K562 (cell line): ENCODE measurements around the gene ZNF805. TPM values are rescaled to one million over a fixed set of nuclear protein-coding genes. Genes with fewer than 3 reads are reported as not detected.

Experiments used
- BRCA1 ChIP-seq, 2 experiments: fragments of 450-650 bp in 1 of 2; sonication (generic) in 1 of 2; formaldehyde crosslinking in 1 of 2; IDR thresholded peaks; 2 replicates each; pipeline versions ENCODE4 v1.5.0 to v1.6.1; 2017 to 2020; ENCODE audit warnings: mild to moderate bottlenecking in 1 of 2, missing genetic modification reagents in 1 of 2
- HBP1 ChIP-seq: fragments of 450-650 bp; formaldehyde crosslinking; IDR thresholded peaks from 2 replicates; pipeline ENCODE4 v1.4.0; 2022; ENCODE audit warnings: missing genetic modification characterization
- HMGN3 ChIP-seq: IDR thresholded peaks from 2 replicates; pipeline ENCODE4 v1.6.1; 2011; ENCODE audit warnings: borderline replicate concordance, low read depth, mild to moderate bottlenecking, mixed read lengths, low read length; ENCODE audit not compliant: insufficient read length; ENCODE audit errors: extremely low read depth
- MAX ChIP-seq: sonication (generic); formaldehyde crosslinking; IDR thresholded peaks from 2 replicates; pipeline ENCODE4 v1.9.0; 2022; ENCODE audit warnings: mild to moderate bottlenecking, missing genetic modification reagents
- NFE2L1 ChIP-seq: fragments of 450-650 bp; IDR thresholded peaks from 2 replicates; pipeline ENCODE4 v1.6.1; 2016; ENCODE audit warnings: missing genetic modification characterization, low read depth, mild to moderate bottlenecking, missing compliant biosample characterization, moderate library complexity, borderline replicate concordance
- RBFOX2 ChIP-seq: fragments of 200-400 bp; formaldehyde crosslinking; IDR thresholded peaks from 2 replicates; pipeline ENCODE4 v1.6.1; 2017; ENCODE audit warnings: low read depth, mild to moderate bottlenecking, low read length, moderate library complexity
- SIN3B ChIP-seq: fragments of 450-650 bp; IDR thresholded peaks from 2 replicates; pipeline ENCODE4 v1.6.1; 2017; ENCODE audit warnings: low read depth, mild to moderate bottlenecking, moderate library complexity
- SRSF1 ChIP-seq: fragments of 200-400 bp; formaldehyde crosslinking; IDR thresholded peaks from 2 replicates; pipeline ENCODE4 v1.6.1; 2017; ENCODE audit warnings: mild to moderate bottlenecking, low read depth, low read length, moderate library complexity
- USF2 ChIP-seq: sonication (generic); formaldehyde crosslinking; IDR thresholded peaks from 2 replicates; pipeline ENCODE4 v1.5.0; 2020; ENCODE audit warnings: missing genetic modification reagents
- ZBTB11 ChIP-seq, 3 experiments: fragments of 200-800 bp in 1 of 3; fragments of 250-450 bp in 1 of 3; fragments of 450-650 bp in 1 of 3; sonication (Bioruptor Pico) in 1 of 3; sonication (Bioruptor generic) in 1 of 3; formaldehyde crosslinking in 1 of 3; IDR thresholded peaks; 2 replicates each; pipeline versions ENCODE4 v1.6.1 to v1.8.0; 2016 to 2022; ENCODE audit warnings: mild to moderate bottlenecking in 2 of 3, missing genetic modification characterization in 2 of 3, missing compliant biosample characterization in 1 of 3, moderate library complexity in 1 of 3
- ZBTB9 ChIP-seq: fragments of 450-650 bp; formaldehyde crosslinking; IDR thresholded peaks from 2 replicates; pipeline ENCODE4 v1.4.0; 2020; ENCODE audit warnings: mild to moderate bottlenecking, moderate library complexity
- ZFP36 ChIP-seq: fragments of 150-350 bp; IDR thresholded peaks from 2 replicates; pipeline ENCODE4 v1.6.1; 2018; ENCODE audit warnings: low read length, low read depth; ENCODE audit not compliant: partially characterized antibody
- ZNF143 ChIP-seq: sonication (generic); formaldehyde crosslinking; IDR thresholded peaks from 2 replicates; pipeline ENCODE4 v1.9.0; 2022; ENCODE audit warnings: mild to moderate bottlenecking, missing genetic modification reagents
- ZNF699 ChIP-seq: fragments of 250-450 bp; sonication (Bioruptor Pico); IDR thresholded peaks from 2 replicates; pipeline ENCODE4 v1.8.0; 2021; ENCODE audit warnings: mild to moderate bottlenecking, moderate library complexity; ENCODE audit not compliant: insufficient replicate concordance
- polyA plus RNA-seq, 8 experiments: library from polyadenylated mRNA; depleted of rRNA in 4 of 8; stranded (reverse) in 5 of 8; unstranded in 3 of 8; fragments of >200 nt; fragmentation: Nextera tagmentation in 2 of 8; fragmentation: Illumina TruSeq in 1 of 8; extraction: Ambion mirVana in 2 of 8; extraction: Trizol in 1 of 8; gene quantifications; 2 replicates each; pipeline versions ENCODE4 v1.2.1 to v1.2.3, GENCODE V29; 2011 to 2014; ENCODE audit warnings: inconsistent platforms in 1 of 8, missing spikeins in 1 of 8
- total RNA-seq, 7 experiments: library from RNA; depleted of rRNA in 6 of 7; stranded (reverse); fragments of >200 nt in 6 of 7; fragmentation: Illumina TruSeq in 2 of 7; extraction: Trizol in 2 of 7; gene quantifications; 2 replicates each; pipeline versions ENCODE4 v1.2.1 to v1.2.3, GENCODE V29; 2011 to 2021; ENCODE audit warnings: low replicate concordance in 1 of 7

ZNF805 gene
- total and polyA plus RNA-seq, 9 of the 15 experiments (the other 6 are each of a cell fraction or from before 2014, with no cell fraction given) = 0.32 to 6.7 (median 3.9) TPM

GRCh38 chr19:57191141-57192076, 49.0 kb upstream of the ZNF805 start, which contains the start of gene ZNF264 (continued):
- TF ChIP-seq ZFP36 (no peak), SIN3B (no peak), NFE2L1 (tag) (no peak), ZBTB11 (CRISPR knock-in tag; IDR thresholded peaks at IDR 0.05) (peak in 1 of 3 experiments; percentile 84; a peak in 2 of 6 replicates), SRSF1 (0 out of 2 replicates have a peak, but pooled peaks have one; percentile 23), ZNF143 (CRISPR knock-in tag) (no peak), HBP1 (CRISPR knock-in tag) (no peak), ZBTB9 (CRISPR knock-in tag) (no peak), MAX (CRISPR knock-in tag) (no peak), BRCA1 (IDR thresholded peaks at IDR 0.05) (no peak), BRCA1 (CRISPR knock-in tag; IDR thresholded peaks at IDR 0.05) (no peak), RBFOX2 (peak; percentile 82), HMGN3 (no peak), USF2 (CRISPR knock-in tag) (no peak; the same call in 1 of the 2 replicates), ZNF699 (CRISPR knock-in tag) (no peak)
